H1 (cell line): ENCODE data around the gene SECISBP2. TPM values are rescaled to one million over a fixed set of nuclear protein-coding genes. Genes with fewer than 3 reads are reported as not detected.

ENCODE experiments used
- CTCF ChIA-PET: fragments of 300-600 bp; sonication (Branson Sonifier 250); formaldehyde crosslinking; loops from one replicate; lab custom pipeline; 2021; ENCODE audit not compliant: partially characterized antibody; lab: Charles Lee
- POLR2A ChIA-PET: fragments of 300-600 bp; sonication (Branson Sonifier 250); formaldehyde crosslinking; loops from one replicate; lab custom pipeline; 2021; ENCODE audit warnings: inconsistent platforms; ENCODE audit not compliant: partially characterized antibody; lab: Charles Lee
- DNase-seq, 2 experiments: peaks; one replicate each; pipeline versions ENCODE4 v3.0.0 to v3.0.0-alpha.2; 2010 to 2022; ENCODE audit warnings: low spot score in 2 of 2, low read depth in 1 of 2, mixed read lengths in 1 of 2
- FAIRE-seq: peaks from 2 replicates; lab custom pipeline; 2011; peaks lifted over from hg19 to GRCh38; lab: Jason Lieb, UNC
- H2AFZ ChIP-seq: 2 replicates; pipeline ENCODE4 v1.8.1; 2012; ENCODE audit warnings: low read length, inconsistent platforms
- H2AK5ac ChIP-seq: 2 replicates; pipeline ENCODE4 v1.6.1; 2013; ENCODE audit warnings: low read depth, low read length
- H2BK120ac ChIP-seq: replicated peaks from 2 replicates; pipeline ENCODE3; 2013; ENCODE audit warnings: low read depth, low read length, inconsistent platforms
- H2BK12ac ChIP-seq: 2 replicates; pipeline ENCODE4 v1.6.1; 2013; ENCODE audit warnings: low read depth, low read length
- H2BK15ac ChIP-seq: 2 replicates; pipeline ENCODE4 v1.6.1; 2013; ENCODE audit warnings: low read length
- H2BK20ac ChIP-seq: 2 replicates; pipeline ENCODE4 v1.6.1; 2013; ENCODE audit warnings: low read length
- H2BK5ac ChIP-seq: 2 replicates; pipeline ENCODE4 v1.6.1; 2013; ENCODE audit warnings: low read depth, low read length
- H3K14ac ChIP-seq: 2 replicates; pipeline ENCODE4 v1.6.1; 2013; ENCODE audit warnings: inconsistent platforms; ENCODE audit not compliant: insufficient read length
- H3K18ac ChIP-seq: 2 replicates; pipeline ENCODE4 v1.6.1; 2013; ENCODE audit warnings: low read length; ENCODE audit errors: extremely low read depth
- H3K23ac ChIP-seq: 2 replicates; pipeline ENCODE4 v1.6.1; 2013; ENCODE audit warnings: inconsistent platforms; ENCODE audit not compliant: insufficient read length
- H3K23me2 ChIP-seq: 2 replicates; pipeline ENCODE4 v1.6.1; 2013; ENCODE audit warnings: low read depth, low read length
- H3K27ac ChIP-seq: 2 replicates; pipeline ENCODE4 v1.6.1; 2011; ENCODE audit warnings: low read depth, low read length, inconsistent platforms
- H3K27me3 ChIP-seq, 4 experiments: replicated peaks in 1 of 4; 1 replicate in 1 of 4; 2 replicates in 3 of 4; pipeline versions ENCODE4 v1.6.1 to v1.8.1; 2011 to 2013; ENCODE audit warnings: low read length in 3 of 4, mild to moderate bottlenecking in 3 of 4, inconsistent platforms in 2 of 4, mixed read lengths in 2 of 4, moderate library complexity in 1 of 4; ENCODE audit not compliant: control insufficient read depth in 3 of 4, insufficient read depth in 3 of 4; ENCODE audit errors: extremely low read depth in 1 of 4
- H3K36me3 ChIP-seq, 4 experiments: 2 replicates each; pipeline versions ENCODE4 v1.6.1 to v1.8.1; 2011 to 2013; ENCODE audit warnings: mild to moderate bottlenecking in 4 of 4, low read length in 3 of 4, moderate library complexity in 2 of 4, control low read depth in 1 of 4, inconsistent platforms in 1 of 4; ENCODE audit not compliant: insufficient read depth in 4 of 4, control insufficient read depth in 2 of 4
- H3K4ac ChIP-seq: replicated peaks from 2 replicates; pipeline ENCODE3; 2013; ENCODE audit warnings: low read length, low read depth, mixed read lengths, inconsistent platforms; ENCODE audit not compliant: insufficient read length
- H3K4me1 ChIP-seq, 4 experiments: replicated peaks in 1 of 4; 1 replicate in 1 of 4; 2 replicates in 3 of 4; pipeline versions ENCODE4 v1.6.1 to v1.8.1; 2011 to 2013; ENCODE audit warnings: low read length in 3 of 4, inconsistent platforms in 2 of 4, mixed read lengths in 1 of 4; ENCODE audit not compliant: insufficient read depth in 4 of 4, control insufficient read depth in 3 of 4
- H3K4me2 ChIP-seq, 2 experiments: 2 replicates each; pipeline versions ENCODE4 v1.6.1 to v1.8.1; 2011 to 2013; ENCODE audit warnings: low read depth in 2 of 2, low read length in 2 of 2, control low read depth in 1 of 2, inconsistent platforms in 1 of 2, mild to moderate bottlenecking in 1 of 2; ENCODE audit not compliant: insufficient read depth in 1 of 2
- H3K4me3 ChIP-seq, 4 experiments: fragments of 200-600, 300-600 bp in 1 of 4; sonication (generic), shearing (Covaris generic), sonication (Bioruptor Twin) in 1 of 4; 2 replicates each; pipeline versions ENCODE4 v1.5.1 to v1.8.1; 2011 to 2016; ENCODE audit warnings: low read length in 4 of 4, low read depth in 3 of 4, control low read depth in 2 of 4, inconsistent platforms in 2 of 4, mild to moderate bottlenecking in 2 of 4, mixed read lengths in 1 of 4, moderate library complexity in 1 of 4; ENCODE audit not compliant: insufficient read depth in 2 of 4; ENCODE audit errors: extremely low read depth in 1 of 4
- H3K56ac ChIP-seq: replicated peaks from 2 replicates; pipeline ENCODE3; 2013; ENCODE audit warnings: low read depth, mild to moderate bottlenecking, mixed read lengths, low read length, inconsistent platforms; ENCODE audit not compliant: insufficient read length
- H3K79me1 ChIP-seq: 2 replicates; pipeline ENCODE4 v1.6.1; 2013; ENCODE audit warnings: low read depth, low read length, control low read depth
- H3K79me2 ChIP-seq, 2 experiments: 2 replicates each; pipeline versions ENCODE4 v1.6.1 to v1.8.1; 2012 to 2013; ENCODE audit warnings: low read length in 2 of 2, mild to moderate bottlenecking in 2 of 2, inconsistent platforms in 1 of 2; ENCODE audit not compliant: insufficient read depth in 2 of 2, control insufficient read depth in 1 of 2
- H3K9ac ChIP-seq, 4 experiments: replicated peaks in 1 of 4; 1 replicate in 1 of 4; 2 replicates in 3 of 4; pipeline versions ENCODE4 v1.6.1 to v1.8.1; 2011 to 2013; ENCODE audit warnings: low read depth in 3 of 4, low read length in 3 of 4, control low read depth in 2 of 4, mild to moderate bottlenecking in 2 of 4, moderate library complexity in 2 of 4, inconsistent platforms in 1 of 4; ENCODE audit errors: extremely low read depth in 1 of 4
- H3K9me3 ChIP-seq, 2 experiments: 2 replicates each; pipeline versions ENCODE4 v1.6.1 to v1.8.1; 2012 to 2013; ENCODE audit warnings: mild to moderate bottlenecking in 2 of 2, moderate library complexity in 2 of 2, control low read depth in 1 of 2, inconsistent platforms in 1 of 2, low read depth in 1 of 2, low read length in 1 of 2, mixed read lengths in 1 of 2; ENCODE audit not compliant: insufficient read depth in 2 of 2
- H4K20me1 ChIP-seq, 2 experiments: replicated peaks in 1 of 2; 2 replicates each; pipeline versions ENCODE3 to v1.8.1; 2011 to 2013; ENCODE audit warnings: inconsistent platforms in 2 of 2, low read length in 2 of 2, mild to moderate bottlenecking in 1 of 2; ENCODE audit not compliant: insufficient read depth in 2 of 2, control insufficient read depth in 1 of 2
- H4K5ac ChIP-seq: 2 replicates; pipeline ENCODE4 v1.6.1; 2013; ENCODE audit warnings: low read length, low read depth, mixed read lengths, inconsistent platforms; ENCODE audit not compliant: insufficient read length
- H4K8ac ChIP-seq: 2 replicates; pipeline ENCODE4 v1.8.0; 2013; ENCODE audit warnings: mild to moderate bottlenecking, moderate library complexity, low read length, inconsistent platforms; ENCODE audit not compliant: insufficient read depth; ENCODE audit errors: extremely low read depth
- H4K91ac ChIP-seq: replicated peaks from 2 replicates; pipeline ENCODE3; 2013; ENCODE audit warnings: low read length, mixed read lengths, inconsistent platforms; ENCODE audit not compliant: insufficient read length
- CHD1 ChIP-seq: IDR thresholded peaks from 2 replicates; pipeline ENCODE4 v1.6.1; 2012; ENCODE audit warnings: low read depth, low read length, improper control_type of control experiment
- CHD2 ChIP-seq: IDR thresholded peaks from 2 replicates; pipeline ENCODE4 v1.6.1; 2012; ENCODE audit warnings: low read length, improper control_type of control experiment
- E2F6 ChIP-seq: IDR thresholded peaks from 2 replicates; pipeline ENCODE4 v1.6.1; 2012; ENCODE audit warnings: inconsistent platforms
- EGR1 ChIP-seq: IDR thresholded peaks from 2 replicates; pipeline ENCODE4 v1.6.1; 2011; ENCODE audit warnings: low read depth, low read length, borderline replicate concordance
- RAD21 ChIP-seq, 2 experiments: IDR thresholded peaks in 1 of 2; conservative IDR thresholded peaks in 1 of 2; 2 replicates each; pipeline ENCODE4 v1.6.1; 2011; ENCODE audit warnings: low read depth in 2 of 2, low read length in 2 of 2, improper control_type of control experiment in 1 of 2, inconsistent platforms in 1 of 2, mild to moderate bottlenecking in 1 of 2, moderate library complexity in 1 of 2
- SAP30 ChIP-seq: fragments of 300-600 bp; sonication (generic); IDR thresholded peaks from 2 replicates; pipeline ENCODE4 v1.7.1; 2012; ENCODE audit warnings: low read length, moderate library complexity, mild to moderate bottlenecking, inconsistent platforms; ENCODE audit not compliant: insufficient read depth, insufficient replicate concordance
- SIX5 ChIP-seq: IDR thresholded peaks from 2 replicates; pipeline ENCODE4 v1.6.1; 2011; ENCODE audit warnings: mild to moderate bottlenecking, low read depth, low read length
- SRF ChIP-seq: IDR thresholded peaks from 2 replicates; pipeline ENCODE4 v1.6.1; 2011; ENCODE audit warnings: mild to moderate bottlenecking, low read depth, low read length, moderate library complexity
- TBP ChIP-seq: IDR thresholded peaks from 2 replicates; pipeline ENCODE4 v1.6.1; 2011; ENCODE audit warnings: low read depth, low read length, improper control_type of control experiment
- WGBS, 2 experiments: shearing (Covaris generic) in 1 of 2; methylation state at CpG; one replicate each; pipeline versions ENCODE4 v1.1.6 to v1.1.7; 2013 to 2015; ENCODE audit warnings: low lambda C conversion rate in 2 of 2, mixed read lengths in 2 of 2, inconsistent platforms in 1 of 2, low coverage in 1 of 2, missing lambda C conversion rate in 1 of 2; ENCODE audit not compliant: insufficient replicate concordance in 2 of 2, insufficient coverage in 1 of 2, insufficient read length in 1 of 2; ENCODE audit errors: extremely low coverage in 1 of 2, missing lambda C conversion rate in 1 of 2; 5-methylcytosine and 5-hydroxymethylcytosine counted together
- polyA plus RNA-seq, 7 experiments: library from polyadenylated mRNA; depleted of rRNA in 3 of 7; stranded (reverse) in 5 of 7; unstranded in 2 of 7; fragments of >200 nt in 5 of 7; fragments of 200-250 nt in 2 of 7; gene quantifications; 1 replicate in 5 of 7; 2 replicates in 1 of 7; 4 replicates in 1 of 7; pipeline versions ENCODE4 v1.2.1 to v1.2.3, GENCODE V29; 2011 to 2013; ENCODE audit warnings: missing spikeins in 2 of 7, mixed read lengths in 2 of 7
- total RNA-seq: library from RNA; stranded (reverse); fragmentation: NEBNext Ultra II Directional; extraction: Animal tissue kit (Norgen Biotek cat#: 25700); gene quantifications from 2 replicates; pipeline ENCODE4 v1.2.1, GENCODE V29; 2021

The SECISBP2 gene
- total and polyA plus RNA-seq, 2 of the 8 experiments (the other 6 are each of a cell fraction or from before 2014, with no cell fraction given), result 39.0 to 61.7 TPM

- peak within 1 kb of the TSS; percentile 67 to 87 for H3K4me2 ChIP-seq
- H3K4me1 ChIP-seq, result peaks cover 0 to 7% (median 4%) of the 10 kb centered on the region in 4 experiments; a peak in 5 of 7 replicates
- H4K5ac ChIP-seq, result peak within 1 kb of the TSS; percentile 93
- DNase-seq (peak; percentile 99 to 100), FAIRE-seq (peak; percentile 98)
- peak within 1 kb of the TSS; percentile 94 to 98 (median 96) for H3K9ac ChIP-seq
- no peak within 1 kb of the TSS for H2AK5ac ChIP-seq
- ChIA-PET POLR2A (interaction anchor here (0.7 to 2.5 kb wide), 29 partner anchors 9 to 682 kb away, joined by 3 to 33 read pairs (median 4); partner anchors contain the start of genes SECISBP2 and SHC3), CTCF (interaction anchor here (0.9 kb wide), 1 partner anchor 32 kb away, joined by 3 read pairs; no protein-coding TSS in a partner anchor)
- H2AFZ ChIP-seq, result no peak within 1 kb of the TSS
- no peak within 1 kb of the TSS for H3K23ac ChIP-seq
- H3K14ac ChIP-seq, result no peak within 1 kb of the TSS
- H4K20me1 ChIP-seq, result peaks cover 15 to 24% of the 10 kb centered on the region in 2 experiments
- H3K27ac ChIP-seq, result peak within 1 kb of the TSS; percentile 96
- H2BK15ac ChIP-seq, result no peak within 1 kb of the TSS
- H2BK120ac ChIP-seq, result no peak within 1 kb of the TSS
- 2% methylated on average over 60 of the region's 86 CpGs; no CpG with 5 or more reads in 1 of the 2 experiments for WGBS, 2 experiments
- H4K91ac ChIP-seq, result peak within 1 kb of the TSS; percentile 96
- H4K8ac ChIP-seq, result peak within 1 kb of the TSS; percentile 100
- H3K79me1 ChIP-seq, result peaks cover 3% of the 10 kb centered on the region; the same call in 1 of the 2 replicates
- peak within 1 kb of the TSS; percentile 91 to 100 (median 98) for H3K4me3 ChIP-seq
- H3K23me2 ChIP-seq, result 0 out of 2 replicates have a peak, but pooled peaks cover 2% of the 10 kb centered on the region
- peaks cover 40 to 53% of the 10 kb centered on the region in 2 experiments for H3K79me2 ChIP-seq
- H3K27me3 ChIP-seq, result no peaks in the 10 kb centered on the region
- H3K18ac ChIP-seq, result peak within 1 kb of the TSS; percentile 91
- no peak within 1 kb of the TSS for H2BK20ac ChIP-seq
- H3K4ac ChIP-seq, result peak within 1 kb of the TSS; percentile 80
- H2BK5ac ChIP-seq, result peak within 1 kb of the TSS; percentile 95
- H3K9me3 ChIP-seq, result no peaks in the 10 kb centered on the region
- peak within 1 kb of the TSS; percentile 95 for H3K56ac ChIP-seq
- H2BK12ac ChIP-seq, result no peak within 1 kb of the TSS
- H3K36me3 ChIP-seq, result peaks cover 2 to 37% (median 8%) of the 10 kb centered on the region in 4 experiments; a peak in 6 of 8 replicates
- no peak for TF ChIP-seq SAP30
- TF ChIP-seq EGR1, result peak; percentile 31; the same call in 1 of the 2 replicates
- TF ChIP-seq CHD2, result no peak; the same call in 1 of the 2 replicates
- TF ChIP-seq SIX5, result no peak
- TF ChIP-seq RAD21 (IDR thresholded peaks at IDR 0.05 in 1 of 2, conservative IDR thresholded peaks at IDR 0.05 in 1 of 2; ENCODE audit: low read depth in 2 of 2, low read length in 2 of 2), result 0 out of 4 replicates have a peak, but pooled peaks of 1 of the 2 experiments have one; percentile 5
- TF ChIP-seq E2F6, result 0 out of 2 replicates have a peak, but pooled peaks have one; percentile 3
- no peak for TF ChIP-seq SRF
- 0 out of 2 replicates have a peak, but pooled peaks have one; percentile 51 for TF ChIP-seq CHD1
- peak; percentile 97 for TF ChIP-seq TBP
Observed at GRCh38 chr9:89310475-89311345, 7.6 kb upstream of the SECISBP2 start, which contains the start of gene CKS2. Gene CKS2, plus strand, starts transcription at chr9:89311195. Its CDS starts 98 bp downstream, at chr9:89311293.
